Stimulated activated CD4-positive, alpha-beta T cell treated with anti-CD3 and anti-CD28 coated beads, Interleukin-15, amount 100 ng/mL, for 24 hours (primary cell): ENCODE data around the gene IFITM10.

Source experiments
- DNase-seq: peaks from one replicate; pipeline ENCODE4 v3.0.0-alpha.2; 2020

The IFITM10 gene

DNA sequence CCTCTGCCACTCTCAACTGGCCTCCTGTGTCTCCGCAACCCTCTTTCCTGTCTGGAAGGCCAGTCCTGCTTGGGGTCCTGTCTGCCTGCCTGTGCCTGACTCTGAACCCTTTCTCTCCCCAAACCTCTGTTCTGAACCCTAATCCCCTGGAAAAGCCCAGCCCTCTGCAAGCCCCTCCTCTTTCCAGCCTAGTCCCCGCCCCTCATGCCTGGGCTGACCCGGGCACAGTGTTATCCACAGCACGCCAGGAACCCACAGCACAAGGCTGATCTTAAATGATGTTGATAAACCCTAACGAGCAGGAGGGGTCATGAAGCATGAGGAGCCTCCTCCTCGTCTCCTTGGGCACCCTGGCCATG is at the start of gene IFITM10:
Gene IFITM10, minus strand, starts transcription at position 115 of the 359 bp plus-strand sequence. CDS start 153 bp downstream, outside the sequence.
- no peak for DNase-seq

DNA sequence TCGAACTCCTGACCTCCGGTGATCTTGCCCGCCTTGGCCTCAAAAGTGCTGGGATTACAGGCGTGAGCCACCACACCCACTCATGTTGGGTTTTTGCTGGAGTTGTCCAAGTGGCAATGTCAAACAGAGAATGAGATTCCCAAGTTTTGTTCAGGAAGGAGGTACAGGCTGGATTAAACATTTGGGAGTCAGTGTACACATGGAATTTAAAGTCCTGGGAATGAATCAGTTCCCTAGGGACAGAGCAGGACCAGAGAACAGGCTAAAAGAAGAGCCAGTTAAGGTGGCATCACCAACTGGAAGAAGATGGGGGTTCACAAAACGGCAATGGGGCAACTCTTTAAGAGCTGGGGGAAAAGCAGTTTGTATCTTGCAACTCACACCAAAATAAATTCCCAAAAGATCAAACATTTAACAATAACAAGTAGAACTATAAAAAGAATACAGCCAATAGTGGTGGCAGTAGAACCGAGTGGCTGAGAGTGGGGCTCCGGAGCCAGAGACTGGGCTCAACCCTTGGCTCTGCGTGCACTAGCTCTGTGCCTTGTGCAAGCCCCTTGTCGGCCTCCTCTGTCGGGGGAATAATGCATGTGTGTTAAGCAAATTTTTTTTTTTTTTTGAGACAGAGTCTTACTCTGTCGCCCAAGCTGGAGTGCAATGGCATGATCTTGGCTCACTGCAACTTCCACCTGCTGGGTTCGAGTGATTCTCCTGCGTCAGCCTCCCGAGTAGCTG is 47.2 kb upstream of the IFITM10 start:
- no peak for DNase-seq

DNA sequence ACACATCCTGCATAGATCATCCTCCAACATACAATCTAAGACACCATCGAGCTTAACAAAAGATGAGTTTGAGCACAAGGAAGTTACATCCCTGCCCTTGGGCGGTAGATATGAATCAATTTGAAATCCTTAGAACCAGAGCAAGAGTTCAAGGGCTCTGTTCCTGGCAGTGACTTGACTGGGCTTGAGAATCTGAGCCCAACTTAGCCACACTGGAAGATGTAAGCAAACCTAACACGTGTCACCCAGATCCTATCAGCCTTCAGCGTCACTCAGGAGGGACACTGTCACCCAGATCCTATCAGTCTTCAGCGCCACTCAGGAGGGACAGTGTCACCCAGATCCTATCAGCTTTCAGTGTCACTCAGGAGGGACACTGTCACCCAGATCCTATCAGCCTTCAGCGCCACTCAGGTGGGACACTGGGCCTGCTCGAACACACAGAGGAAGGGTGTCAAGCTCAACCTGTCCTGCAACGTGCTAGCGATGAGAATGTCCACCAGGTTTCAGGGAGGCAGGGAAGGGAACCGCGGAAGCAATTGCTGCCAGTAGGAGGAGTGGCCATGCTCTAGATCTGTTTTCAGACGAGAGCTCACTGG is 46.1 kb upstream of the IFITM10 start:
- no peak for DNase-seq

DNA sequence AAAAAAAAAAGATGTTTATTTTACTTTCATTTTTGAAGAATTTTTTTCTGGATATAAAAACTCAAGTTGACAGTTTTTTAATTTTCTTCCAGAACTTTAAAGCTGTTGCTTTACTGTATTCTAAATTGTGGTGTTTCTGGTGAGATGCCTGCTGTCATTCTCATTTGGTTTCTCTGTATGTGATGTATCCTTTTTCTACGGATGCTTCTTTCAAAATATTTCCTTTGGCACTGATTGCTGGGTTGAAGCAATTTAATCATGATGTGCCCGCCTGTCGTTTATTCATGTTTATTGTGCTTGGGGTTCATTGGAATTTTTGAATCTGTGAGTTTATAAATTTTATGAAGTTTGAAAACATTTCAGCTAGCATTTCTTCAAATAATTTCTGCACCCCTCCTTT is 42.7 kb upstream of the IFITM10 start:
- no peak for DNase-seq

DNA sequence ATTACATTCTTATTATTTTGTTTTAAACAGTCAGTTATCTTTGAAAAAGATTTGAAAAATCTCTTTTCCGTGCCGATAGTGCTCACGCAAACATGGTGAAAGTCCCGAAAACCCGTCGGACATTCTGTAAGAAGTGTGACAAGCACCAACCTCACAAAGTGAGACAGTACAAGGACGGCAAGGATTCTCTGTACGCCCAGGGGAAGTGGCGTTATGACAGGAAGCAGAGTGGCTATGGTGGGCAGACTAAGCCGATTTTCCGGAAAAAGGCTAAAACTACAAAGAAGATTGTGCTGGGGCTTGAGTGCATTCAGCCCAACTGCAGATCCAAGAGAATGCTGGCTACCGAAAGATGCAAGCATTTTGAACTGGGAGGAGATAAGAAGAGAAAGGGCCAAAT is 42.1 kb upstream of the IFITM10 start:
- DNase-seq, result no peak

DNA sequence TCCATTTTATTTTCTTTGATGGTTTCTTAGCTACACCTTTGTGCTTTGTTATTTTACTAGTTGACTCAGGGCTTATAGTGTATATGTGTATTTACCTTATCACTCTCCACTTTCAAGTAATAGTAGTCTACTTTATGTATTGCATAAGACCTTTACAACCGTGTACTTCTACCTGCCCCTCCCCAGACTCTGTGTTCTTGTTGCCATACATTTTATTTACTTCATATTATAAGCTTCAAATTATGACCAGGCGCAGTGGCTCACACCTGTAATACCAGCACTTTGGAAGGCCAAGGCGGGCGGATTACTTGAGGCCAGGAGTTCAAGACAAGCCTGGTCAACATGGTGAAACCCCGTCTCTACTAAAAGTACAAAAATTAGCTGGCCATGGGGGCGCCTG is 41.5 kb upstream of the IFITM10 start:
- DNase-seq, result no peak

DNA sequence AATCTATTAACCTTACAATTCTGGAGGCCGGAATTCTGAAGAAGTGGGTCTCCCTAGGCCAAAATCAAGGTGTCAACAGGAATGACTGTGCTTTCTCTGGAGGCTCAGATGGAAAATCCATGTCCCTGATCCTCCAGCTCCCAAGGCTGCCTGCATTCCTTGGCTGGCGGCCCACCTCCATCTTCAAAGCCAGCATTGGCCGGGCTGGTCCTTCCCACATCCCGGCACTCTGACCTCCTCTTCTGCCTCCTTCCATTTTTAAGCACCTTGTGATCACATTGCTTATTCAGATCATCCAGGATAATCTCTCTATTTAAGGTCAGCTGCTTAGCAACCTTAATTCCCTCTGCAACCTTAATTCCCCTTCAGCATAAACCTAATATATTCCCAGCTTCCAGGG is 36.1 kb upstream of the IFITM10 start:
- DNase-seq, result no peak

DNA sequence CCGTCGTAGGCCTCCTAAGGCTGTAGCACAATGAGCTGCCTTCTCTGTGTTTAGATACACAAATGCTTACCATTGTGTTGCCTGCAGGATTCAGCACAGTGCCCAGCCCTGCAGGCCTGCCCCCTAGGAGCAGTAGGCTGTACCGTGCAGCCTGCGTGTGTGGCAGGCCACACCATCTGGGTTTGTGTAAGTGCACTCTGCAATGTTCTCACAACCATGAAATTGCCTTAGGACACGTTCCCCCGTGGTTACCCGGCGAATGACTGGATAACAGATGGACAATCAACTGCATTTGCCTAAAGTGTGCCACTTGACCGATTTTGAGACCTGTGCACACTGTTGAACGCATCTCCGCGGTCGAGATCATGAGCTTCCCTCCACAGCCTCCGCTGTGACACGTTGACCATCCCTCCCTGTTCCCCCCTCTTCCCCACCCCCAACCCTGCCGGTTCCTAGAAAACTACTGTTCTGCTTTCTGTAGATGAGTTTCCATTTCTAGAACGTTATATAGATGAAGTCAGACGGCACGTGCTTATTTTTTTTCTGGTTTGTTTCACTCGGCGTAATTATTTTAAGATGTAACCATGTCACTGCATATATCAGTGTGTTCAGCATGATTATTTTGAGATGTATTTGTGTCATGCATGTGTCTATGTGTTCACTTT is 35.5 kb upstream of the IFITM10 start:
- DNase-seq, result no peak

DNA sequence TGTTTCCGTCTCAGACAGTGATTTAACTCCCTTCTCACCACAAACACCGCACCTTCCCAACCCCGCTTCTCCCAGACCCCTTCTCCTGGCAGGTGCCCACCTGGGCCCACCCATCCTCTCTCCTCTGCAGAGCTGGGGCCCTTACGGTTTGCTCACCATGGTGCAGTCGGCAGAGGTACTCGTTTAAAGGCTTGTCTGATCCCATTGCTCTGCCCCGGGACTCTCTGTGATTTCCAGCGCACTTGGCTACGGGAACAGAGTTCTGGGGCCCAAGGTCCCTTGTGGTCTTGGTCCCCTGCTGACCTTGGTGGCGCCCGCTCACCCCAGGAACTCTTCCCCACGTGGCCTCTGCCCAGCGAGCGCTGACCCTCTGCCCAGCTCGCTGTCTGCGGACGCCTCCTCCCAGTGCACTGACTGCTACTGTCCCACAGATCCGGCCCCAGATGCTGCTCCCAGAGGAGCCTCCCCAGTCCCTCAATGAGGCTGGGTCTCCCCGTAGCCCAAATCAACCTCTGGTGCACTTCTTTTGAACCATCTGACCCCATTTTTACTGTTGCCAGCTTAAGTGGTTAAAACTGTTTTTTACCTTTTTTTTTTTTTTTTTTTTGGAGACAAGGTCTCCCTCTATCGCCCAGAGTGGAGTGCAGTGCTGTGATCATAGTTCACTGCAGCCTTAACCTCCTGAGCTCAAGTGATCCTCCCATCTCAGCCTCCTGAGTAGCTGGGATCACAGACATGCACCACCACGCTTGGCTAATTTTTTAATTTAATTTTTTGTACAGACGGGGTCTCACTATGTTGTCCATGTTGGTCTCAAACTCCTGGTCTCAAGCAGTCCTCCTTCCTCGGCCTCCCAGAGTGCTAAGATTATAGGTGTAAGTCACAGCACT is 34.6 kb upstream of the IFITM10 start:
- DNase-seq, result no peak

DNA sequence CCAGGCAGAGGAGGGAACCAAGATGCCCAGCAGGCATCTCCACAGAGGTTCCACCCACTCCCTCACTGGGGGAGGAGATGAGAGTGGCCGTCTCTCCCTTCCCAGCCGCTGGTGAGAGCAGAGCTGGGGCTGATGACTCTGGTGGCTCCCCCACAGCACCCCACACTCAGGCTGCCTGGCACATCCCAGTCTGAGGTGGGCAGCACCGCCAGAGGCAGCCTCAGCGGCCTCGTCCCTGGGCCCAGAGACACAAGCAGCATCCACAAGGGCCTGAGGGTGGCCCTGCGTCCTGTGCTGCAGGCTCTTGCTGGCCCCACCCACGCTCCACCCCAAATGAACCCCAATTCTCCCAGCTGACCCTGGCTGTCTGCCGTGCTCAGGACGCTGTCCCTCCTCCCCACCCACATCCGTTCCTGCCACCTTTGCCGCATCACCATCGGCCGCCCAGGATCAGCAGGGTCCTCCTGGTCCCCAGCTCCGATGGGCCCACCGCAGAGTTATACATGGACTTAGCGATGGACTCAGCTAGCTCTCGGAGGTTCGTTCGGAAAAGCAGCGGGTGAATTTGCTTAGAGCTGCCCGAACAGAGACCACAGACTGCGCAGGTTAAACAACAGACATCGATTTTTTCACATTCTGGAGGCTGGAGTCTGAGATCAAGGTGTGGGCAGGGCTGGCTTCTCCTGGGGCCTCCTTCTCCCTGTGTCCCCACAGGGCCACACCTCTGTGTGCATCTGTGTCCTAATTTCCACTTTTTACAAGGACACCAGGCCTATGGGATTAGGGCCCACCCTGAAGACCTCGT is 33.5 kb upstream of the IFITM10 start:
- no peak for DNase-seq

DNA sequence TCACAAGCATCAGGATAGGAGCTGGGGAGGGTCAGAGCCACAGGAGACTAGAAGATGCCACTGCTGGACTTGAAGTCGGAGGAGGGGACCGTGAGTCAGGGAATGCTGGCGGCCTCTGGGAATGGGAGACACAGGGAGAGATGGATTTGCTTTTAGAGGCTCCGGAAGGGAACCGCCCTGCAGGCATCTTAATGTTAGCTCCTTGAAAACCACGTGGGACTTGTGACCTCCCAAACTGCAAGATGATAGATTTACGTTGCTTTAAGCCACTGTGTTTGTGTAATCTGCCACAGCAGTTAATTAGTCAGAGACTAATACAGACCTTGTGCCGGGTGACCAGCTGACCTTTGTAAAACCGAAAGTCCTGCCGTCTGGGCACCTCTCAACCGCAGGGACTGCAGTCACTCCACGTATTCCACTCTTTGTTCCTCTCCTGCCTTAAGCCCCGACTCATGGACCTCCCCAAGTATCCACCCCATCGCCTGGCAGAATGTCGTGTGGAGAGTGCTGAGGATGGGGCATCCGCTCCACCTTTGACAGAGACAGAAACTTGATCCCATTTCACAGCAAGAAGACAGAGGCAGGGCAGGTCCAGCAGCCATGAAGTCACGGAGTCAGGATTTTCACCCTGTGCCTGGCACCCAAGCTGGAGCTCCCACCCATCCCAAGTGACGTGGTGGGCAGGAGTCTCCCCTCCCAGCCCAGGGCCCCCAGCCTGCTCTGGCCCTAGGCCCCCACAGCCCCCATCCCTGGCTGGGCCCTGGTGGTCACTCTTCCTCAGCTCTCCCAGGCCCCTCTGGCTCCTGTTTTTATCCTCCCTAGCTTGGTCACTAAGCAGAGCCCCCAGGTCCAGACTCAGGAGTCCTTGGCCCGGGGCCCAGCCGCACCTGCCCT is 32.7 kb upstream of the IFITM10 start:
- DNase-seq, result no peak

DNA sequence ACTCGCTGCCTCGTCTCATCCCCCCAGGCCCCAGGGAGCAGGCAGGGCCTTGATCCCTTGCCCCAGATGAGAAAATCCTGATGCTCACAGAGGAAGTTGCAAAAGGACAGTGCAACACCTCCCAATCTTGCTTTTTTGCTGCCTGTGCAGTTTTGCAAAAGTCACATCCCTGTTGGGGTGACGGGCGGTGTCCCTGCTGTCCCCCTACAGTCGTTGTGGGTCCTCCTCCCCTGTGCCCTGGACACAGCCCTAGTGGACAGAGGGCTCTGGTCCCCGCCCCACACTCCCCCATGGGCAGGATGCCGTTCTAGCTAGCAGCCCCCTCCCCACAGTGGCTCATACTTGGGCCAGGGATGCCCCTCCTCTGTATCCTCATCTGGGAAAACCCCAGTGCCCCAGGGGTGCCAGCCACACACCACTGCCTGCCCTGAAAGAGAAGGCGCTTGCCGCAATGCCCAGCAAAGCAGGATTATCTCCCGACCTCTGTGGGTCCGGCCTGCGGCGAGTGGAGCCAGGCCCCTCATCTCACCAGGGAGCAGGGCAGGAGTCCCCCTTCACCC is 31.7 kb upstream of the IFITM10 start:
- no peak for DNase-seq

DNA sequence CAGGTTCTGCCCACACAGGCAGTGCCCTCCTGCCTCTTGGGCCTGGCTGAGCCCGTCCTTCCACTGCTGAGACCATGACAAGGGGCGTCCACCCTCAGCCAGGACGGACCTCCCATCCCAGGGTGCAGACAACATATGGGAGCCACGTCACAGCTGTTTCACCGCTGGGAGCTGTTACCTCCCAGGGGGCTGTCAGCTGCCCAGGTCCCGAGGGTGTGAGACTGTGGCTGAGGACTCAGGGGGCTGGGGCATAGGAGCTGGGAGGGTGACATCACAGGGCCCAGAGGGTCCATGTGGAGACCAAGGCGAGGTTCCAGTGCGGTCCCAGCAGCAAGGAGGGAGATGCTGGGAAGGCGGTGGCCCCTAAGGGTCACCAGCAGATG is 31.2 kb upstream of the IFITM10 start:
- DNase-seq, result no peak

DNA sequence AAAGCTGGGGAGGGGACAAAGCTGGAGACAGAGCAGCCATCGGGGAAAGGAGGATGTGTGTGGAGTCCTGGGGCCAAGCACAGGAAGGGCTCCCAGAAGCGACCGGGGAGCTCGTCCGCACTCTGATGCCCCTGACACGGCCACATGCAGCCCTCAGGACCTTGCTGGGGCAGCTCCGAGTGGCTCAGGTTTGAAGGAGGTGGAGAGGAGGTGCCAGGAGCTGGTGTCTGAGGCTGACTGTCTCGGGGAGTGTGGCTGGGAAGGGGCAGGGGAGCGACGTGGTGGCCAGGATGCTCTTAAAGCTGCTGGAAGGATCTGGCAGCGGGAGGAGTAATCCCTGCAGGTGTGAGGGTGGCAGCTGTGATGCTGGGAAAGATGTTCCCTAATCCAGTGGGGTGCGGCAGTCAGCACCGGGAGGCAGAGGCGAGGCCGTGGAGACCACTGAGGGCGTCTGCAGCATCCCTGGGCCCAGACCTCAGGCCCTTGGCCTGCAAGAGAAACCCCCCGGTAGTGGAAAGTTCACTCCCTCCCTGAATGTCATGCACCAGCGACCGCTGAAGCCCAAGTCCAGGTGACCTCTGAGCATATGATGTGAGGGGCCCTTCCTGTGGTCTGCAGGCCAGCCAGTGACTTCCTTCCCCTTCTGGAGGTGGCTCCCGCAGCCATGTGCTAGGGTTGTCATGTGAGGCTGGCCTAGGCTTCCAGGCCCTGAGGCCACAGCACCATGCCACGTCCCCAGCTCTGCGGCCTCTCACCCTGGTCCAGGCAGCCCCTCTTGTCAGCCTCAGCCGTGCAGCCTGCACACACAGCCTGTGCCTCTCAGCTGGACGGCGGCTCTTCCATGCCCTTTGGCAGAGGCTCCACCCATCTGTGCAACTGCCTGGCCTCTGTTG is 30.6 kb upstream of the IFITM10 start:
- DNase-seq, result no peak

DNA sequence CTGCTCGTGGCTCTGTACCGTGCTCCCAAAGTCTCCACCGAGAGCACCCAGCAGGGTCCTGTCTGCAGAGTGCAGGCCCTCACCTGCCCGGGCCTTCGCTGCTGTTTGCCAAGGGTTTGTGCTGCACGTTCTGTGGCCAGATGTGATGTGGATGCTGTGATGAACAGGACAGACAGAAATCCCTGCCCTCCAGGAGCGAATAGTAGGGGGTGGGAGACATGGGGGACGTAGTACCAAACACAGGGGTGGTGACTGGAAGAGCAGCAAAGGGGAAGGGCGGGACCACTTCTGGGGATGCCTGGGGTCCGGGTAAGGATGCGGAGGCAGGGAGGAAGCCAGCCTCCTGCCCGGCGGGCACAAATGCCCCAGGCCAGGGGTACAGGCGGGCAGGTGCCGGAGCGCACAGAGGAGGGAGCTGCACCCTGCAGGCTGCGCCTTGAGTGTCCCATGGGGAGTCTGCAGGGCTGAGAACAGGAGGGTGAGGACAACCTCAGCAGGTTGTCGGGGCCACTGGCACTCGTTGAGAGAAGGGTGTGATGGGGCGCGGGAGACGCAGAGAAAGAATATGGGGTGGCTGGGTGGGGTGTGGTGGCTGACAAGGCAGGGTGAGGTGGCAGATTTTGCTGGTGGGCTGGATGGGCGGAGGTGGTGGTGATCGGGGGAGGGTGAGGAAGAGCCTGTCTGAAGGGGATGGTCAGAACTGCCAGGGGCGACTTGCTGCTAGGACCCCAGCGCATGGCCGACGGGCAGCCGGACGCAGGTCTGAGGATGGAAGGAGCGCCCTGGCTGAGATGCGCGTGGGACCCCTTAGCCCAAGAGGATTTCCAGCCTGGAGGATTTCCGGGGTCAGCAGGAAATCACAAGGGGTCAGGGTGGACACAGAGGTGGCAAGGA is 29.7 kb upstream of the IFITM10 start:
- no peak for DNase-seq

DNA sequence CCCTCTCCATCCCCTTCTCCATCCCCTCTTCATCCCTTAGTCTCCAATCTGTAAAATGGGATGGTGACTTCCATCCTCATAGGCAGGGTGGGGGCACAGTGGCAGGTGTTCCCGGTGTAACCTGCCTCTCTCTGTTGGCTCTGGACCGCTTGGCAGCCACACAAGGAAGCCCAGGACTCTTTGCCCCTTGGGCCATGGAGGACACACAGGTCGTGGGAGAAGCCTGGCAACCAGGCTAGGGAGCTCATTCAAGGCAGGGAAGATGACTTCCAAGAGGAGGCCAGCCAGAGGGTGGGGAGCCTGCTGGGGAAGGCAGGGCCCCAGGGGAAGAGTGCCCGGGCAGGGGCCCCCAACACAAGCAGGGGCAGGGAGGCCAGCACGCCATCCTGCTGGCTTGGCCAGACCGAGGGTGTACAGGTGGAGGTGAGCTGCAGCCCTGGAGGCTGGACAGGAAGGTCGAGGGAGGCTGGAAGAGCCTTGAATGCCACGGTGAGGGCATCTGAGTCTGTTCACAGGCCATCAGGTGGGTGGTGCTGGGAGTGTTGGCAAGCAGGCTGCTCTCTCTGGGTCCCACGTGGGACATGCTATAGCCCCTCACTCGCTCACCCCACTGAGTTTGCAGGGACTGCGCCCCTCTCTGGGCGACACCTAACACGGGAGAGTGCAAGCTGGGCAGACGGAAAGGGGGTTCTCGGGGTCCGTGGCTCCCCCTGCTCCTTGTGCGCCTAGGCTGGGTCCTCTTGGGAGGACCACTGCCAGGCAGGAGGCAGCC is 28.8 kb upstream of the IFITM10 start:
- DNase-seq, result no peak

DNA sequence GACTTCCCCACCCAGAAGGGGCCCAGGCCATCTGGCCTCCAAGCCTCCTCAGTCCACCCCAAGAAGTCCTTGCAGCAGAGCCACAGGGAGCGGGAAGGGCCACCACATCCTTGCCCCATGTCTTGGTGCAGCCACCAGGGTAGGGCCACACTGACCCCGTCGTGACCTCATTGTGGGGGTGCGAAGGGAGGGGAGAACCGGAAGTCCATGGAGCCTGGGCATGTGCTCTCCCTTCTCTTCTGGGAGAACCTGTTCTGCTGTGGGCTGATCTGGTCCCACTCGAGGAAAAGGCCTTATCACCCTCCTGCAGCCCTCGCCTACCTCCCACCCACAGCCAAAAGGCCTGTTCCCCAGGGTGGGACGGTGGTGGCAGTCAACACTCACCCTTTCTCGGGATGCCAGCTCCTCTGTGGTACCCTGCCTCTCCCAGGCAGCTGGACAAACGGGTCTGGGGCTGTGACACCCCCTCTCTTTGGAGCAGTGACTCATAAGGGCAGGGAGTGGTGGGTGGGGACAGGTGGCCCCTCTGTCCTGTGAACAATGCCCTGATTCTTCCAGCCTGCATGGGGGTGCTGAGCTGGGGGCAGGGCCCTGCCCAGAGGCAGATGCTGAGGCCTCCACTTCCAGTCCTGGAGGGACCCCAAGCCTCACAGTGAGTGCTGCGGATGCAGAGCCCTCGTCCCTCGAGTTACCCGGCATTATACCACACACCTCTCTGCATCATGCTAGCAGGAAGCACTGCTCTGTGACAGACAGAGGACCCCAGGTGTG is 27.9 kb upstream of the IFITM10 start:
- no peak for DNase-seq
